Panc1 (cell line): ENCODE results near the gene INPP4A.

ENCODE experiments used
- POLR2AphosphoS5 ChIP-seq: IDR thresholded peaks from 2 replicates; pipeline ENCODE4 v1.6.1; 2012; ENCODE audit warnings: mild to moderate bottlenecking, low read depth, low read length, moderate library complexity
- SIN3A ChIP-seq: IDR thresholded peaks from 2 replicates; pipeline ENCODE4 v1.6.1; 2012; ENCODE audit warnings: low read depth, mild to moderate bottlenecking, low read length, moderate library complexity, borderline replicate concordance; ENCODE audit not compliant: insufficient read depth
- TCF7L2 ChIP-seq: IDR thresholded peaks from 2 replicates; pipeline ENCODE4 v1.6.1; 2011; ENCODE audit warnings: mild to moderate bottlenecking, low read depth, low read length, inconsistent platforms
- TF ChIP-seq, protein P1 (sequence below): fragments of 450-650 bp; IDR thresholded peaks from 2 replicates; pipeline ENCODE4 v1.5.1; 2017; ENCODE audit warnings: mild to moderate bottlenecking
- TF ChIP-seq, protein P2 (sequence below), 2 experiments: IDR thresholded peaks; 2 replicates each; pipeline ENCODE4 v1.6.1; 2011 to 2012; ENCODE audit warnings: low read depth in 2 of 2, control low read depth in 1 of 2, low read length in 1 of 2, mild to moderate bottlenecking in 1 of 2, moderate library complexity in 1 of 2; ENCODE audit not compliant: insufficient read depth in 1 of 2

DNA sequence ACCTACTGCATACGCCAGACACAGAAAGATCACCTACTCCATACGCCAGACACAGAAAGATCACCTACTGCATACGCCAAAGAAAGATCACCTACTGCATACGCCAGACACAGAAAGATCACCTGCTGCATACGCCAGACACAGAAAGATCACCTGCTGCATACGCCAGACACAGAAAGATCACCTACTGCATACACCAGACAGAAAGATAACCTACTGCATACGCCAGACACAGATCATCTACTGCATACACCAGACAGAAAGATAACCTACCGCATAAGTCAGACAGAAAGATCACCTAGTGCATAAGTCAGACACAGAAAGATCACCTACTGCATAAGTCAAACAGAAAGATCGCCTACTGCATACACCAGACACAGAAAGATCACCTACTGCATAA lies 137.9 kb downstream of the INPP4A start:
- TF ChIP-seq, protein P1, sequence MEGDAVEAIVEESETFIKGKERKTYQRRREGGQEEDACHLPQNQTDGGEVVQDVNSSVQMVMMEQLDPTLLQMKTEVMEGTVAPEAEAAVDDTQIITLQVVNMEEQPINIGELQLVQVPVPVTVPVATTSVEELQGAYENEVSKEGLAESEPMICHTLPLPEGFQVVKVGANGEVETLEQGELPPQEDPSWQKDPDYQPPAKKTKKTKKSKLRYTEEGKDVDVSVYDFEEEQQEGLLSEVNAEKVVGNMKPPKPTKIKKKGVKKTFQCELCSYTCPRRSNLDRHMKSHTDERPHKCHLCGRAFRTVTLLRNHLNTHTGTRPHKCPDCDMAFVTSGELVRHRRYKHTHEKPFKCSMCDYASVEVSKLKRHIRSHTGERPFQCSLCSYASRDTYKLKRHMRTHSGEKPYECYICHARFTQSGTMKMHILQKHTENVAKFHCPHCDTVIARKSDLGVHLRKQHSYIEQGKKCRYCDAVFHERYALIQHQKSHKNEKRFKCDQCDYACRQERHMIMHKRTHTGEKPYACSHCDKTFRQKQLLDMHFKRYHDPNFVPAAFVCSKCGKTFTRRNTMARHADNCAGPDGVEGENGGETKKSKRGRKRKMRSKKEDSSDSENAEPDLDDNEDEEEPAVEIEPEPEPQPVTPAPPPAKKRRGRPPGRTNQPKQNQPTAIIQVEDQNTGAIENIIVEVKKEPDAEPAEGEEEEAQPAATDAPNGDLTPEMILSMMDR, result no peak
- TF ChIP-seq, protein P2, sequence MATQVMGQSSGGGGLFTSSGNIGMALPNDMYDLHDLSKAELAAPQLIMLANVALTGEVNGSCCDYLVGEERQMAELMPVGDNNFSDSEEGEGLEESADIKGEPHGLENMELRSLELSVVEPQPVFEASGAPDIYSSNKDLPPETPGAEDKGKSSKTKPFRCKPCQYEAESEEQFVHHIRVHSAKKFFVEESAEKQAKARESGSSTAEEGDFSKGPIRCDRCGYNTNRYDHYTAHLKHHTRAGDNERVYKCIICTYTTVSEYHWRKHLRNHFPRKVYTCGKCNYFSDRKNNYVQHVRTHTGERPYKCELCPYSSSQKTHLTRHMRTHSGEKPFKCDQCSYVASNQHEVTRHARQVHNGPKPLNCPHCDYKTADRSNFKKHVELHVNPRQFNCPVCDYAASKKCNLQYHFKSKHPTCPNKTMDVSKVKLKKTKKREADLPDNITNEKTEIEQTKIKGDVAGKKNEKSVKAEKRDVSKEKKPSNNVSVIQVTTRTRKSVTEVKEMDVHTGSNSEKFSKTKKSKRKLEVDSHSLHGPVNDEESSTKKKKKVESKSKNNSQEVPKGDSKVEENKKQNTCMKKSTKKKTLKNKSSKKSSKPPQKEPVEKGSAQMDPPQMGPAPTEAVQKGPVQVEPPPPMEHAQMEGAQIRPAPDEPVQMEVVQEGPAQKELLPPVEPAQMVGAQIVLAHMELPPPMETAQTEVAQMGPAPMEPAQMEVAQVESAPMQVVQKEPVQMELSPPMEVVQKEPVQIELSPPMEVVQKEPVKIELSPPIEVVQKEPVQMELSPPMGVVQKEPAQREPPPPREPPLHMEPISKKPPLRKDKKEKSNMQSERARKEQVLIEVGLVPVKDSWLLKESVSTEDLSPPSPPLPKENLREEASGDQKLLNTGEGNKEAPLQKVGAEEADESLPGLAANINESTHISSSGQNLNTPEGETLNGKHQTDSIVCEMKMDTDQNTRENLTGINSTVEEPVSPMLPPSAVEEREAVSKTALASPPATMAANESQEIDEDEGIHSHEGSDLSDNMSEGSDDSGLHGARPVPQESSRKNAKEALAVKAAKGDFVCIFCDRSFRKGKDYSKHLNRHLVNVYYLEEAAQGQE (IDR thresholded peaks at IDR 0.05; ENCODE audit: insufficient read depth in 1 of 2, low read depth in 2 of 2, low read length in 1 of 2), result no peak
- no peak for TF ChIP-seq POLR2AphosphoS5
- TF ChIP-seq SIN3A, result no peak
- no peak for TF ChIP-seq TCF7L2
